NCI-H2107 (cell line): ENCODE data around the gene PLTP.

ENCODE experiments used
- DNase-seq: peaks from one replicate; lab custom pipeline; 2025; lab: John Stamatoyannopoulos, UW

PLTP gene

GRCh38 chr20:45898285-45898684 is 13.7 kb downstream of the PLTP start:
- no peak for DNase-seq

GRCh38 chr20:45897692-45898091 is 14.3 kb downstream of the PLTP start:
- no peak for DNase-seq

- no peak for DNase-seq
Measured at GRCh38 chr20:45897289-45897688, 14.7 kb downstream of the PLTP start.

GRCh38 chr20:45896641-45897161 is 15.3 kb downstream of the PLTP start:
- no peak for DNase-seq

- no peak for DNase-seq
Measured at GRCh38 chr20:45894797-45895196, 17.2 kb downstream of the PLTP start.

GRCh38 chr20:45893831-45894230 is 18.1 kb downstream of the PLTP start:
- no peak for DNase-seq

- DNase-seq, result no peak
Measured at GRCh38 chr20:45892828-45893500, 19.0 kb downstream of the PLTP start.

- DNase-seq, result no peak
Measured at GRCh38 chr20:45892049-45892825, 19.7 kb downstream of the PLTP start.

GRCh38 chr20:45890985-45891983 is 20.7 kb downstream of the PLTP start, which contains the start of the genes CTSA and NEURL2:
CTSA (plus strand) TSS chr20:45891335; CDS start chr20:45891569, 234 bp downstream.
NEURL2 (minus strand) TSS chr20:45891208; CDS start chr20:45890991, 217 bp downstream.
- DNase-seq, result peak; percentile 21

- no peak for DNase-seq
Measured at GRCh38 chr20:45890077-45890984, 21.6 kb downstream of the PLTP start.

GRCh38 chr20:45888681-45889080 is 23.3 kb downstream of the PLTP start:
- DNase-seq, result no peak

GRCh38 chr20:45887346-45887715 is 24.6 kb downstream of the PLTP start, which contains the start of gene SPATA25:
SPATA25 (minus strand) TSS chr20:45887622; CDS start chr20:45887590, 32 bp downstream.
- DNase-seq, result no peak

GRCh38 chr20:45886590-45887345 is 25.2 kb downstream of the PLTP start:
- no peak for DNase-seq

- DNase-seq, result no peak
Measured at GRCh38 chr20:45883100-45883469, 28.9 kb downstream of the PLTP start.

GRCh38 chr20:45882469-45883099 is 29.4 kb downstream of the PLTP start:
- no peak for DNase-seq

GRCh38 chr20:45880988-45881788 is 30.8 kb downstream of the PLTP start, which contains the start of gene ZSWIM1:
ZSWIM1 (plus strand) TSS chr20:45881227; CDS start chr20:45882593, 1,366 bp downstream.
- DNase-seq, result peak; percentile 92

GRCh38 chr20:45878076-45878761 is 33.7 kb downstream of the PLTP start:
- no peak for DNase-seq

- DNase-seq, result no peak
Measured at GRCh38 chr20:45874576-45874975, 37.4 kb downstream of the PLTP start.
